Left lung (tissue), 10 donors: ENCODE results near the gene GPC6. TPM values are rescaled to one million over a fixed set of nuclear protein-coding genes. Genes with fewer than 3 reads are reported as not detected.

Experiments used
- ATAC-seq: fragments of 200-7000 bp; cut with Tn5 transposase; one replicate; pipeline ENCODE4 v1.9.1; 2020; ENCODE audit warnings: moderate library complexity
- DNase-seq, 4 donors: peaks; one replicate each; pipeline ENCODE4 v3.0.0-alpha.2; 2013 to 2020
- H3K27ac ChIP-seq, 2 donors: fragments of 200-600 bp; sonication (generic) in 1 of 2; one replicate each; pipeline versions ENCODE4 v1.5.0 to v1.8.0; 2020 to 2021
- H3K27me3 ChIP-seq, 2 donors: fragments of 200-600 bp; sonication (generic) in 1 of 2; one replicate each; pipeline versions ENCODE4 v1.5.0 to v1.8.0; 2020 to 2021
- H3K36me3 ChIP-seq, 2 donors: fragments of 200-600 bp; sonication (generic) in 1 of 2; one replicate each; pipeline versions ENCODE4 v1.5.0 to v1.8.0; 2020 to 2021
- H3K4me1 ChIP-seq, 2 donors: fragments of 200-600 bp; one replicate each; pipeline ENCODE4 v1.8.0; 2021
- H3K4me3 ChIP-seq, 2 donors: fragments of 200-600 bp; sonication (generic) in 1 of 2; one replicate each; pipeline versions ENCODE4 v1.5.0 to v1.8.0; 2020 to 2021; ENCODE audit warnings: mild to moderate bottlenecking in 1 of 2
- H3K9me3 ChIP-seq, 2 donors: fragments of 200-600 bp; sonication (generic) in 1 of 2; one replicate each; pipeline versions ENCODE4 v1.5.0 to v1.8.0; 2020 to 2021
- intact Hi-C, 2 donors: fragments of 100-400 bp; cut with DNase I; formaldehyde crosslinking; loops; one replicate each; pipeline versions ENCODE4 v1.11.2 to v1.14.2; 2022
- polyA plus RNA-seq, 6 donors: library from polyadenylated mRNA; unstranded; fragments of 120-200 nt; gene quantifications; one replicate each; pipeline ENCODE4 v1.2.1, GENCODE V29; 2013; ENCODE audit not compliant: insufficient read length in 6 of 6
- total RNA-seq, 2 donors: library from RNA; stranded (reverse); fragmentation: NEBNext Ultra II Directional; extraction: Animal tissue kit (Norgen Biotek cat#: 25700); gene quantifications; one replicate each; pipeline ENCODE4 v1.2.1, GENCODE V29; 2021
- TF ChIP-seq, protein P1 (sequence below), 2 donors: fragments of 200-600 bp; sonication (generic) in 1 of 2; IDR thresholded peaks; one replicate each; pipeline versions ENCODE4 v1.5.0 to v1.8.0; 2021; ENCODE audit warnings: antibody characterized with exemption in 2 of 2
- donor health status: DM: no; HTN: yes; CAD: no.
- donor health status: DM: no; HTN: no; CAD: no.

GPC6 gene
- total and polyA plus RNA-seq, 8 donors = 9.6 to 25.8 (median 21.1) TPM

DNA sequence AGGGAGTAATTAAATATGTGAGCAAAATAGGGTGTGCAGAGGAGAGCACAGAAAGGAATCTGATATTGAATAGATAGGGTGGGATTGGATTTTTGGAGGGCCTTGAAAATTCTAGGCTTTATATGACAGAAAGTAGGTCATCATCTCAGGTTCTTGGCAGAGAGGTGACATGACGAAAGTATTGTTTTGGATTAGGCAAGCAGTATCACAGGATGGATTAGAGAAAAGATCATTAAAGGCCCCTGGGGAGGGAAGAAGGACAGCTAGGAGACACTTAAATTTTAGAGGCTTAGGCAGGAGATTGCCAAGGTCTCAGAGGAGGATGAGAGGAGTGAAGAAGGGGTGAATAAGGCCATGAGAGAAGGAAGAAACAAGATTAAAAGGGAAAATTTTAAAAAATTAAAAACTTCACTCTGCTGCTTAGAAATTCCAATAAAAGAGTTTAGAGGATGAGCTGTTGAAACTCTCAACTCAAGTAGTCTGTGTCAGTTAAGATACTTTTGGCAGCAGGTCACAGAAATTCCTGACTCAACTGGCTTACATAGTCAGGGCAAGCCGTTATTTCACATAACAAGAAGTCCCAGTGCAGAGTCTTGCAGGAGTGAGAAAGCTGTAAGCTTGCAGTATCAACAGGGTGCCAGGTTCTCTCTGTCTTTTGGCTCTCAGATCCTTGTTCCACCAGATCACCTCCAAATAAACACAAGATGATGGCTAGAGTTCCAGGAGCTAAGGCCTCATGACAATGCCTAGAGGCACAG, 8.8 kb downstream of the GPC6 start:
- Histone ChIP-seq H3K4me3 (no peak overlapping the region), H3K27me3 (no peaks in the 10 kb centered on the region), H3K36me3 (no peaks in the 10 kb centered on the region), H3K9me3 (peaks cover 0 to 30% of the 10 kb centered on the region in 2 donors), H3K4me1 (no peaks in the 10 kb centered on the region), H3K27ac (no peak overlapping the region)
- intact Hi-C loops = no loop called here
- ATAC-seq = no peak
- TF ChIP-seq, protein P1, sequence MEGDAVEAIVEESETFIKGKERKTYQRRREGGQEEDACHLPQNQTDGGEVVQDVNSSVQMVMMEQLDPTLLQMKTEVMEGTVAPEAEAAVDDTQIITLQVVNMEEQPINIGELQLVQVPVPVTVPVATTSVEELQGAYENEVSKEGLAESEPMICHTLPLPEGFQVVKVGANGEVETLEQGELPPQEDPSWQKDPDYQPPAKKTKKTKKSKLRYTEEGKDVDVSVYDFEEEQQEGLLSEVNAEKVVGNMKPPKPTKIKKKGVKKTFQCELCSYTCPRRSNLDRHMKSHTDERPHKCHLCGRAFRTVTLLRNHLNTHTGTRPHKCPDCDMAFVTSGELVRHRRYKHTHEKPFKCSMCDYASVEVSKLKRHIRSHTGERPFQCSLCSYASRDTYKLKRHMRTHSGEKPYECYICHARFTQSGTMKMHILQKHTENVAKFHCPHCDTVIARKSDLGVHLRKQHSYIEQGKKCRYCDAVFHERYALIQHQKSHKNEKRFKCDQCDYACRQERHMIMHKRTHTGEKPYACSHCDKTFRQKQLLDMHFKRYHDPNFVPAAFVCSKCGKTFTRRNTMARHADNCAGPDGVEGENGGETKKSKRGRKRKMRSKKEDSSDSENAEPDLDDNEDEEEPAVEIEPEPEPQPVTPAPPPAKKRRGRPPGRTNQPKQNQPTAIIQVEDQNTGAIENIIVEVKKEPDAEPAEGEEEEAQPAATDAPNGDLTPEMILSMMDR (IDR thresholded peaks at IDR 0.05) = no peak
- no peak for DNase-seq

DNA sequence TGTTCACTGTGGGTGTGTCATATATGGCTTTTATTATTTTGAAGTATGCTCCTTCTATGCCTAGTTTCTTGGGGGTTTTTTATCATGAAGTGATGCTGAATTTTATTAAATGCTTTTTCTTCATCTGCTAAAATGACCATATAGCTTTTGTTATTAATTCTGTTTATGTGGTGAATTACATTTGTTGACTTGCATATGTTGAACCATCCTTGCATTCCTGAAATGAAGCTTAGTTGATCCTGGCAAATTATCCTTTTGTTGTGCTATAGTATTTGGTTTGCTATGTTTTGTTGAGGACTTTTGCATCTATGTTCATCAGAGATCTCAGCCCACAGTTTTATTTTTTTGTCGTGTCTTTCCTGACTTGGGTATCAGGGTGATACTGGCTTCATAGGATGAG, 12.1 kb downstream of the GPC6 start:
- Histone ChIP-seq H3K27ac (no peak overlapping the region), H3K9me3 (peaks cover 0 to 35% of the 10 kb centered on the region in 2 donors), H3K27me3 (no peaks in the 10 kb centered on the region), H3K4me3 (no peak overlapping the region), H3K36me3 (no peaks in the 10 kb centered on the region), H3K4me1 (no peaks in the 10 kb centered on the region)
- intact Hi-C loops = no loop called here
- DNase-seq = no peak
- ATAC-seq = no peak
- TF ChIP-seq, protein P1 (IDR thresholded peaks at IDR 0.05) = no peak

DNA sequence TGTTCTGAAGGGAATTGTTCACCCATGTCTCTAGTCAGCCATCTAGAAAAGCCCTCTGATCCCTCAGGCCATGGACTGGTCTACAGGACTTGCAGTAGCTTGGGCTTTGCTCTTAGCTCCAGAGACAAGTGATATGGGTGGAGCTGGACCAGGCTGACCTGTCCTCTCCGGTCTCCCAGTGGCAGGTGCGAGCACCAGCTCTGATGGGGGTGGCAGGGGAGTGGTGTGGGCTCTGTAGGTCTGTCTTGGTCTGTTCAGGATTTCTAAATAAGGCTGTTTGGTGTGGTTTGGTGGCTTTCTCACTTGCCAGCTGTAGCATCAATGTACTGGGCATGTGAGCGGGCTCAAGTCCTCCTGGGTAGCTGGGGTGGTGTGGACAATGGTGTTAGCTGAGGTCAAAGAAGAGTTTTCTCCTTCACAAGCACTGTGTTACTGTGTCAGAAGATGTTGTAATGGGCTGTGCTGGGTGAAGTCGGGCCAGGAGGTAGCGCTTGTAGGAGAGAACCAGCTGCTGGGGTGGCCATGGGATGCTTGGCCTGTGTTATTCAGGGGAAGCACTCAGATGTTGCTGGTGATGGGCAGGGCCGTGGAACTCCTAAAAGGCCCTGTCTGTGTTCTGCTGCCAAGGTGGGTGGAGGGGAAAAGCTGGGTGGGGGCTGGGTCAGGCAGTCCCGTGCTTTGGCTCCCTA, 16.9 kb downstream of the GPC6 start:
- peaks cover 0 to 24% of the 10 kb centered on the region in 2 donors for H3K9me3 ChIP-seq
- ATAC-seq (no peak), DNase-seq (no peak)
- intact Hi-C loops = no loop called here
- H3K4me3 ChIP-seq = no peak overlapping the region
- no peaks in the 10 kb centered on the region for H3K4me1 ChIP-seq
- no peaks in the 10 kb centered on the region for H3K27me3 ChIP-seq
- no peak overlapping the region for H3K27ac ChIP-seq
- H3K36me3 ChIP-seq = no peaks in the 10 kb centered on the region
- TF ChIP-seq, protein P1 (IDR thresholded peaks at IDR 0.05) = no peak

DNA sequence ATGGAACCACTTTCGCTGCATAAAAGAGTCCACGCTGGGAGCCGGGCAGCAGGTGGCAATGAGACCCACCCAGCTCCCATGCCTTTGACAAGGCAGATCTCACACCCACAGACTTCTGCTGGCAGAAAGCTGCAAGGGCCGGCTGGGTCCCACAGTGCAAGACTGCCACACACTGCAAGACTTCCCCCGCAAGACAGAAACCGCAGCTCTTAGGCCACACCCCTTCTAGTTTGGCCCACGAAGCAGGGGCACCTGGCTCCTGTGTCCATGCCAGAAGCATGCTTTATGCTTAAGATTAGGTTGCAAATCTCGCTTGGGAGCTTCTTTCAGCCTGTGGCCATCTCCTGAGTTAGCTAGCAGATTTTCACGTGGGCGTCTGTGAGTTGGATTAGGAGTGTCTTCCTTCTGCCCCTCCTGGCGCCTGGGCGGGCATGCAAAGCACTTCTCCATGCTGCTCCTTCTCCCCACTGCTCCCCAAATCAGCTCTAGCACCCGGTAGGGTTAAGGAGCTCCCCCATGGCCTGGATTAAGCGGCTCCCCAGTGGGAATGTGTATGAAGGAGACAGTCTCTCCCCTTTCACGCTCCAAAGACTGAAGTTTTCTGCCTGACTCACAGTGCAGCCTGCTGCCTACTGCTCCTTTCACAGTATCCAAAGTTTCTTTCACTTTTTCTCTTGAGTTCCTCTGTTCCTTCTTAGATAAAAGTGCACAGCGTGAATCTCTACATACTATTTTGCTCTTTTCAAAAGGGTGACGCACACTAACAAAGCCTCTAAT, 17.7 kb downstream of the GPC6 start:
- H3K9me3 ChIP-seq = peaks cover 0 to 16% of the 10 kb centered on the region in 2 donors
- DNase-seq = no peak
- H3K36me3 ChIP-seq = no peaks in the 10 kb centered on the region
- peak overlapping the region in 1 of 2 donors; percentile 28 for H3K4me3 ChIP-seq
- peak; percentile 51 for ATAC-seq
- no peaks in the 10 kb centered on the region for H3K4me1 ChIP-seq
- H3K27me3 ChIP-seq = no peaks in the 10 kb centered on the region
- TF ChIP-seq, protein P1 (IDR thresholded peaks at IDR 0.05) = no peak
- peak overlapping the region in 1 of 2 donors; percentile 37 for H3K27ac ChIP-seq
- intact Hi-C loops = no loop called here

DNA sequence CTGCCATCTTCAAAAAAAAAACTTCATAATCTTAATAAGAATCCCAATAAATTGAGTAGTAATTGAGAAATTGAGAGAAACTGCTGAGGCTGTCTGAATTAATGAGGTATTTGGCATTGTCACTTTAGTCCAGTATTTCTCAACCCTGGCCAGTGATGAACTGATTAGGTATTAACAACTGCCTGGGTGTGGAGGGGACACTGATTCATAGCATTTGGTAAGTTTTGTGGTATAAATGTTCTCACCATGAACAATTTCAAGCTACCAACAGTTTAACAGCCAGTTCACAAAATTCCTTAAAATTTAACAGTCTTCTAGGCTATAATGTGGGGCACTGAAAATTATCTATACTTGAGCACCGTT, 18.3 kb downstream of the GPC6 start:
- peak overlapping the region in 1 of 2 donors; percentile 37 for H3K27ac ChIP-seq
- no peak overlapping the region for H3K4me3 ChIP-seq
- peaks cover 0 to 10% of the 10 kb centered on the region in 2 donors for H3K9me3 ChIP-seq
- H3K4me1 ChIP-seq = no peaks in the 10 kb centered on the region
- TF ChIP-seq, protein P1 (IDR thresholded peaks at IDR 0.05) = no peak
- no peak for ATAC-seq
- DNase-seq = no peak
- H3K27me3 ChIP-seq = no peaks in the 10 kb centered on the region
- no peaks in the 10 kb centered on the region for H3K36me3 ChIP-seq
- intact Hi-C loops = no loop called here
